Activated CD4-positive, alpha-beta T cell treated with anti-CD3 and anti-CD28 coated beads, Interleukin-2, amount 50 U/mL, for 24 hours (primary cell): ENCODE data around the gene ALDH16A1.
"Not testable (repeated sequence)": the region's sequence is repeated elsewhere in the genome, so short reads cannot be mapped to it uniquely, and the experiment has no call there.

Source experiments
- DNase-seq, 2 donors: peaks; one replicate each; pipeline ENCODE4 v3.0.0-alpha.2; 2020; ENCODE audit warnings: low read depth in 1 of 2, low spot score in 1 of 2

The ALDH16A1 gene

GRCh38 chr19:49439836-49440235, 13.2 kb upstream of the ALDH16A1 start:
- DNase-seq = no peak

- no peak for DNase-seq
Observed at GRCh38 chr19:49440439-49441209, 12.4 kb upstream of the ALDH16A1 start.

- no peak for DNase-seq
Observed at GRCh38 chr19:49441210-49441959, 11.6 kb upstream of the ALDH16A1 start, which contains the start of gene SLC17A7. Gene SLC17A7 (minus strand): TSS chr19:49441527. CDS start chr19:49441379, 148 bp downstream.

- no peak for DNase-seq
Observed at GRCh38 chr19:49441960-49442350, 11.1 kb upstream of the ALDH16A1 start.

- no peak for DNase-seq
Observed at GRCh38 chr19:49442354-49442753, 10.7 kb upstream of the ALDH16A1 start.

- no peak for DNase-seq
Observed at GRCh38 chr19:49442771-49443365, 10.2 kb upstream of the ALDH16A1 start.

GRCh38 chr19:49443366-49444099, 9.5 kb upstream of the ALDH16A1 start:
- DNase-seq = peak; percentile 90 to 91

- not testable (repeated sequence) for DNase-seq
Observed at GRCh38 chr19:49444100-49444700, 8.8 kb upstream of the ALDH16A1 start.

GRCh38 chr19:49445997-49446396, 7.0 kb upstream of the ALDH16A1 start:
- DNase-seq = no peak

GRCh38 chr19:49447485-49448431, 5.3 kb upstream of the ALDH16A1 start:
- no peak for DNase-seq

GRCh38 chr19:49448432-49448786, 4.6 kb upstream of the ALDH16A1 start:
- no peak for DNase-seq

GRCh38 chr19:49450405-49450804, 2.6 kb upstream of the ALDH16A1 start:
- no peak for DNase-seq

- DNase-seq = peak; percentile 75 to 96
Observed at GRCh38 chr19:49451430-49452181, 1.4 kb upstream of the ALDH16A1 start, which contains the start of gene PIH1D1. Gene PIH1D1 (minus strand): TSS chr19:49451814. CDS start chr19:49451574, 240 bp downstream.

- no peak for DNase-seq
Observed at GRCh38 chr19:49453757-49454240, 774 bp downstream of the ALDH16A1 start.

GRCh38 chr19:49455773-49456172, 2.7 kb downstream of the ALDH16A1 start:
- no peak for DNase-seq

GRCh38 chr19:49456326-49456725, 3.3 kb downstream of the ALDH16A1 start:
- no peak for DNase-seq

GRCh38 chr19:49458567-49458903, 5.5 kb downstream of the ALDH16A1 start:
- DNase-seq = no peak

GRCh38 chr19:49459388-49459787, 6.4 kb downstream of the ALDH16A1 start:
- DNase-seq = no peak

GRCh38 chr19:49461130-49461529, 8.1 kb downstream of the ALDH16A1 start:
- DNase-seq = not testable (repeated sequence)
